Suppressor macrophage treated with lipopolysaccharide for 4 hours (primary cell): ENCODE results near the gene TBCC.
"Not testable (repeated sequence)": the region's sequence is repeated elsewhere in the genome, so short reads cannot be mapped to it uniquely, and the experiment has no call there.

Experiments used
- DNase-seq: peaks from one replicate; pipeline ENCODE4 v3.0.0-alpha.2; 2020

TBCC gene

DNA sequence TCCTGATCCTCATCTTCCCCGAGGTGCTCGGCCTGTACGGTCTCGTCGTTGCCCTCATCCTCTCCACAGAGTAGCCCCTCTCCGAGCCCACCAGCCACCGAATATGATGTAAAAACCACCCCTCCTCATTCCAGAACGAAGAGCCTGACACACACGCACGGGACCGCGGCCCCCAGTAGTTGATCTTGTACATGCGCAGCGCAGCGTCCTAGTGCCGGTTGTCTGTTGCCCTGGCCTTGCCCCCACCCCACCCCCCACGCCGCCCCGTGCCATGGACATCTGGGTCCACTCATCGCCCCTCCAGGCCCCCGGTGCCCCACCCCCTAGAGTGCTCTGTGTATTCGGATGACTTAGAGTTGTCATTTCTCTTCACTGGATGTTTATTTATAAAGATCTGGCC is 18.3 kb downstream of the TBCC start:
- DNase-seq, result no peak

DNA sequence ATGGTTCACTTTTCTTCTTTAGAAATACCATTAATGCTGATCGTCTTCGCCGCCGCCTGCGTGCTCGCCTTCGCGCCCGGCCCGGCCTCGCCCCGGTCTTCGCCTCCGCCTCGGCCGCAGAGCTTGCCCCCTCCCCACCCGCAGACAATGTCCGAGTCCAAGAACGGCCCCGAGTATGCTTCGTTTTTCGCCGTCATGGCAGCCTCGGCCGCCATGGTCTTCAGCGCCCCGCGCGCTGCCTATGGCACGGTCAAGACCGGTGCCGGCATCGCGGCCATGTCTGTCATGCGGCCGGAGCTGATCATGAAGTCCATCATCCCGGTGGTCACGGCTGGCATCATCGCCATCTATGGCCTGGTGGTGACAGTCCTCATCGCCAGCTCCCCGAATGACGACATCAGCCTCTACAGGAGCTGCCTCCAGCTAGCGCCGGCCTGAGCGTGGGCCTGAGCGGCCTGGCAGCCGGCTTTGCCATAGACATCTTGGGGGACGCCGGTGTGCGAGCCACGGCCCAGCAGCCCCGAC is 18.8 kb downstream of the TBCC start:
- peak; percentile 18 for DNase-seq

DNA sequence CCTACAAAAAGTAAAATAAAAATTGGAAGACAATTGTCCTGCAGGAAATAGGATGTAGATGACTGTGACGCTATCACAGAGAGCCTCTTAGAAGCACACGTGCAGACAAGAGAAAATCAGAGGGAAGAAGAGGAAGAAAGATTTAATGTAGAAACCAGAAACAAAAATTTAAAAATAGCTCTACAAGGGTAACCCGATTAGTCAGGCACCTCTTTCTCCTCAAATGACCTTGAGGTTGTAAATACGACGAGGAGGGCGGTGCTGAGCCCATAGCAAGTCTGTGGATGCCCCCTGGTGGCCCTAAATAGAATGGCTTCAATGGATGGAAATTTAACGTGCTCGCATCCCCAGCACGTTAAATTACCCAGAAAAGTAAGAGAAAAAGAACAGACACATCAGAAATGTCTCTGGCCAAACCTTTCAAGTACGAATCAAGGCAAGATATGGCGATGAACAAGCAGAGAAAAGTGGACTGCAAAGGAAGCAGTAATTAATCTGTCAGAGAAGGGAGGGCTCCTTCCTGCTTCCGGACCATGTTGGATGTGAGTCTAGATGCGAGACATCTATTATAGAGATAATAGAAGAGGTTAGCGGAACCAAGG is 19.3 kb downstream of the TBCC start:
- peak; percentile 86 for DNase-seq

DNA sequence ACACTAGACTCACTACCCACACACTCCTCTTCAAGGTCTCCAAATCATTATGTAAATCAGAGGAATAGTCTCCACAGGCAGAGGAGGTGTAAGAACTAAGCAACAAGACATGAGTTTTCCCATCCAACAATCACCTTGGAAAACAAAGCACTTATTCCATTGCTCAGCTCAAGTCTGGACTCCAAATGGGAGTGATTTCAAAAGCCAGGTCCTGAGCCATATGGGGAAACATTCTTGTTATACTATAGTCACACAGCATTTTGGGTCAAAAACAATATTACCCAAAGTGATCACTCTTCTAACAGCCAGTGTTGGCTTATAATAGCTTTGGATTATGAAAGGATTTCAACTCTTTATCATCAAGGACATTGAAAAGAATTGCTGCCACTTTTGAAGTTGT is 19.9 kb downstream of the TBCC start:
- DNase-seq, result no peak

DNA sequence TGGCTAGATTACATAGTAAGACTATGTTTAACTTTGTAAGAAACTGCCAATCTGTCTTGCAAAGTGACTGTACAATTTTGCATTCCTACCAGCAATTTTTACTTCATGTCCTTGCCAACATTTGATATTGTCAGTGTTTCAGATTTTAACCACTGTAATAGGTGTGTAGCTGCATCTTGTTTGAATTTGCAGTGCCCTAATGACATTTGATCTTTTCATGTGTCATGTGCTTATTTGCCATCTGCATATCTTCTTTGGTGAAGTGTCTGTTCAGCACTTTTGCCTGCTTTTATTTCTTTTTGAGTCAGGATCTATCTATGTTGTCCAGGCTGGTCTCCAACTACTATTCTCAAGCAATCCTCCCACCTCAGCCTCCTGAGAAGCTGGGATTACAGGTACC is 21.1 kb downstream of the TBCC start:
- DNase-seq, result no peak

DNA sequence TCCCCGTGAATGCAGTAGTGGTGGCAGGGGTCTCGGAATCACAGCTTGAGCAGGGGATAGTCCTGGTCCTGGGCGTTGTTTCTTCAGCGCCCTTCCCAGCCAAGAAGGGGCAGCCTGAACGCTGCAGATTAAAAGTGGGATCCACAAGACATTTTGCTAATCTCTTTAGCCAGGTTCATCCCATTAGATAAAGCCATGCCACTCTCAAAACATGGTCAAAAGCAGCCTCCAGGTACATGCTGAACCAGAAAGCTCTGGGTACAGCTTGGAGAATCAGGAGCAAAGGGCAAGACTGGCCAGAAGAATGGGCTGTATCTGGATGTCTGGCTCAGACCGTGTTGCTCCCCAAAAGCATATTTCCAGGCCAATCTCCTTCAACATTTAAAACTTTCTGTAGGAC is 23.4 kb downstream of the TBCC start, which contains the start of gene PRPH2:
PRPH2 (minus strand) TSS at position 101 of the 400 bp plus-strand sequence. CDS start 263 bp downstream, outside the sequence.
- DNase-seq, result no peak

DNA sequence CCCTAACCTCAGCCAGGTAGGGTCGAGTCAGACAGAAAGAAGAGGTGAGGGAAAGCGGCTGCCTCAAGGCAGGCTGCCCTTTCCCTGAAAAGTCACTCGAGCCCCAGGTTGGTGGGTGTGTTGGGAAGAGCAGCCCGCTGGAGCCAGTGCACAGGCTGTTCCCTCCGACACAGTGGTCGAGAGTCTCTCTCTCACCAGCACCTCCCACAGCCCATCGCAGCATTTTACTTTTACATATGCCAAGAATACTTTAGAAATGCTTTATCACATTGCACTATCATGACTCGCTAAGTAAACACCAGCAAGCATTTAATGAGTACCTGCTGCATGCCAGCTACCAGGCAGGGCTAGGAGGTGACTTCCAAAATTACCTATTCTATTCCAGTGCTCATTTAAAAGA is 25.2 kb downstream of the TBCC start:
- no peak for DNase-seq

DNA sequence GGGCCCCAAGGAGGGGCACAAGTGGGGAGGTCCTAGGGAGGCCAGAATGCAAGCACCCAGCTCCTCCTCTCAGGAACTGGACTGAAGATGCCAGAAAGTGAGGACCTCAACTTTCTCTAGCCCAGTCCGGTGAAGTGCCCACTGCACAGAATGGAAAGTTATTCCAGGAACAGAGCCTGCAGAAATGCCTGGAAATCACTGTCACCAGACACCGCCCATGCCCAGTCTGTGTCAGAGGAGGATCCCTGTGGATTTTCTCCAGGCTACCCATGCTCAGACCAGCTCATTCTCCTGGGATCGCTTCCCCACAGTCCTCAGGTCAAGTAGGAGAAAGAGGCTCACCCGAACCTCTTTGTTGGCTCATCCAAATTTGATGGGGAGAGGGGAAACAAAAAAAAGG is 30.0 kb downstream of the TBCC start:
- DNase-seq, result no peak

DNA sequence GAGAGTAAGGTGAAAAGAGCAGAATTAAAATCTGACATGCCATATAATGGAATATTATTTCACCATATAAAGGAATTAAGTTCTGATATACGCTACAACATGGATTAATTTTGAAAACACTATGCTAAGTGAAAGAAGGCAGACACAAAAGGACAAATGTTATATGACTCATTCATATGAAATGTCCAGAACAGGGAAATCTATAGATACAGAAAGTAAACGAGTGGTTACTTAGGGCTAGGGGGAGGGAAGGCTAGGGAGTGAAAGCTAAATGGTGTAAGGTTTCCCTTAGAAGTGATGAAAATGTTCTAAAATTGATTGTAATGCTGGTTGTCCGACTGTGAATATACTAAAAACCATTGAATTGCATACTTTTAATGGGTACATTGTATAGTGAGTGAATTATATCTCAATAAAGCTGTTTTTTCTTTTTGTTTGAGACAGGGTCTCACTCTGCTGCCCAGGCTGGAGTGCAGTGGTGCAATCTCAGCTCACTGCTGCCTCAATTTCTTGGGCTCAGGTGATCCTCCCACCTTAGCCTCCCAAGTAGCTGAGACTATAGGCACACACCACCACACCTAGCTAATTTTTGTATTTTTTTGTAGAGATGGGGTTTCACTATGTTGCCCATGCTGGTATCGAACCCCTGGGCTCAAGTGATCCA is 31.7 kb downstream of the TBCC start:
- peak; percentile 33 for DNase-seq

DNA sequence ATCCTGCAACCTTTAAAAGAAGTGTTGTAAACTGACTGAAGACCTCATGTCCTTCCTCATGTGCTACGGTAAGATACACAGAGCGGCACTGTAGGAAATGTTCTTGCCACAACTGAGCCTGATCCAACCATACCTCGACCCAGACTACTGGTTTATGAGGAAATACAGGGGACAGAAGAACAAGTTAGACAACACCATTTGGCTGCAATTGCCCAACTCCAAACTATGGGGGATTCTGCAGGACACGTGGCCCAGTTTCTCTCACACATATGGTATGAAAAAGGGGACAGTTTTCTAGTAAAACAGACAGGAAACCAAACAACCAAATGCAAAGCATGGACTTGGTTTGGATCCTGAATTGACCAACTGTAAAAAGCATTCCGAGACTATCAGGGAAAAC is 34.0 kb downstream of the TBCC start:
- no peak for DNase-seq

DNA sequence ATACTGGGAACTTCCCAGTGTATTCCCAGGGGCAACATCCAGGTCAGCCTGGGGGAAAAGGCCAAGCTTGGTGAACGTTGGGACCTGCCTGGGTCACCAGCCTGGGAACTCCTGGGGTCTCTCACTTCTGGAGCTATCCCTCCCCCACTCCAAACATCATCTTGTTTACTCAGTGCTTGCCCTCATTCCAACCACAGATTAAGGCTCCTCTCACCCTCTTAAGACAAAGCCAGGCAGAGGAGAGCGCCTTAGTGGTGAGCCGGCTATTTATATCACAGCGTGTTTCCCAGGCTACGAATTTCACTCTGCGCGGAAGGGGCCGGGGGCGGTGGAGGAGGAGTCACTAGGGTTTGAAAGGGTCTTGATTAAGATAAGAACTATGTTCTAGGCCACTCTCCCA is 35.6 kb downstream of the TBCC start:
- DNase-seq, result no peak

DNA sequence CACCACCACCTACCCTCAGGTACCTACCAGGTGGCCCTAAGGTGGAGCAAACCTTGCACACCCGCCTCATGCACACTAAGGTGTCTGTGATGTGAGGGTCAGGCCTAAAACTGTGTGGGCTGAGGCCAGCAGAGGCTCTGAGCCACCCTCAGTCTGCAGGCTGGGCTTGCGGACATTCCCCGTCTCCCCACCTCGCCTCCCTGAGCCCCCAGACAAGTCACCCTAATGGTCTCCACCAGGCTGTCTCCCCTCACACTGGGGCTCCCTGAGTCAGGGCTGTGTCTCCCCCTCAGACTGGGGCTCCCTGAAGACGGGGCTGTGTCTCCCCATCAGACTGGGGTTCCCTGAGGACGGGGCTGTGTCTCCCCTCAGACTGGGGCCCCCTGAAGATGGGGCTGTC is 36.0 kb downstream of the TBCC start:
- DNase-seq, result no peak

DNA sequence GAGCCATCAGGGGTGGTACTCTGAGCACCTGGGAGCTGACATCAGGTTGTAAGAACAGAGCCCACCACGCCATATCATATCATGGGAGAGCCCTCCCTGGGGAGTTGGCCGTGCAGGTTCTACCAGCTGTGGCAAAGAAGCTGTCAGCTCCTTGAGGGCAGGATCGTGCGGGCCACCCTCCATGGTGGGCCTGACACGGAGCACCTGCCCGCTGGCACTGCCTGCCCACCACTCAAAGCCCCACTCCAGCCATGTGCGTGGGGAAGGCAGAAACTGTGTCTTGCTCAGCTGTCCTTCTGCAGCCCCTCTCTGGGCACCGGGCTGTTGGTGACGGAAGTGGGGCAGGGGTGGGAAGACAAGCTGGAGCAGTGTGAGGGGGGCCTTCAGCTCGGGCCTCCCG is 37.8 kb downstream of the TBCC start:
- DNase-seq, result no peak

DNA sequence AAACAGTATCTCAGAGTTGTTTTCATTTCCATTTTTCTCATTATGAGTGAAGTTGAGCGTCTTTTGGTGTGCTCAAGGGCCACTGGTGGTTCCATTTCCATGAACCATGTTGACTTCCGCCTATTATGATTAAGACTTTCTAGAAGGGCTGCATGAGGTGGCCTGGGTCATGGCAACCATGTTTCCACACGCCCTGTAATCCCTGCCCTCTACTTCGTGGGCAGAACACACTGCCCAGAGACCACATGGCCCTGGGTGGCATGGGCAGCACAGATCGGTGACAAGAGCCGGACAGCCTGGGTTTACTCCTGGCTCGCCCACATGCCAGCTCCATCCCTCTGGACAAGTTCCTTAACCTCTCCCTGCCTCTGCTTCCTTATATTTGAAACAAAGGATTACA is 38.3 kb downstream of the TBCC start:
- no peak for DNase-seq

DNA sequence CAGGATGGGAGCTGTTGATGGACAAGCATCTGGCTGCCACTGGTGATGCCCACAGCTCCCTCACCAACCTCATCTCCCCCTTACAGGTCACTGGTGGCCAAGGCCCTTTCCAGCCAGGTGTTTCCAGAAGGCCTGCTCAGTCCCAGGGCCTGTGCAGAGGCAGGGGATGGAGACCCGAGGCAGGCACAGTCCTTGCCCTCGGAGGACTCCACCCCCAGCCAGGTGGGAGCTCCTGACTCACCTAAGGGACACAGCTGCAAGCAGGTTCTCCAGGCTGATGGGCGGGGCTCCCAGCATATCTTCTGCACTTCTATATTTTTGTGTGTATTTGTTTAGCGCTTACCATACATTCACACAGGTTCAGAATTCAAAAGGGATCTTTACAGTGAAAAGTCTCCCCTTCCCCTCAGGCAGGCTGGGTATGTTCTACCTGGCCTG is 40.9 kb downstream of the TBCC start:
- no peak for DNase-seq

DNA sequence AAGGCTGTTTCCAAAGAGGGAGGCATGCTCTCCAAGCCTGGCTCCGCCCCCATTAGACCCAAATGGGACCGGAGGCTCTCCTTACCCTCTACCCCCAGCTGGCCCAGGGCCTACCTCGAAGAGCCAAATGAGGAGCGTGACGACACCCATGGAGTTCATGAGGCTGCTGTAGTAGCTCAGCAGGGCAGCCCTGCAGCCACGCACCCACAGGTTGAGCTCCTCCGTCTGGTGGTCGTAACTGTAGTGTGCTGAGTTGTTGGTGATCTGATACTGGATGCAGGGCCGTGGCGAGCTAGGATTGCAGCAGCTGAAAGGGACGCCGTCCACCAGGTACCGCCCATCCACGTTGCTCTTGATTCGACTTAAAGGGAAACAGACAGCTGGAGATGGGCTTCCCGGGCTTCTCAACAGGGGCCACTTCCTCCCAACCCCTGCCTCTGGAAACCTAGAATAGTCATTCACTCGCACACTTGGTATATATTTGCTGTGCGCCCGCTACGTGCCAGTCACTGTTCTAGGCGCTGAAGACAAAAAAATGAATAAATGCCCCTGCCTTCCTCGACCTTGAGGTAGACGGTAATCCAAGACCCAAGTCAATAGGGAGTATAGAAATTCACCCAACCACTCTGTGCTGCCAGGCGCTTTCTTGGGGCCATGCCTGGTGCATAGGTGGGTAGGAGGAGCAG is 41.5 kb downstream of the TBCC start:
- no peak for DNase-seq

DNA sequence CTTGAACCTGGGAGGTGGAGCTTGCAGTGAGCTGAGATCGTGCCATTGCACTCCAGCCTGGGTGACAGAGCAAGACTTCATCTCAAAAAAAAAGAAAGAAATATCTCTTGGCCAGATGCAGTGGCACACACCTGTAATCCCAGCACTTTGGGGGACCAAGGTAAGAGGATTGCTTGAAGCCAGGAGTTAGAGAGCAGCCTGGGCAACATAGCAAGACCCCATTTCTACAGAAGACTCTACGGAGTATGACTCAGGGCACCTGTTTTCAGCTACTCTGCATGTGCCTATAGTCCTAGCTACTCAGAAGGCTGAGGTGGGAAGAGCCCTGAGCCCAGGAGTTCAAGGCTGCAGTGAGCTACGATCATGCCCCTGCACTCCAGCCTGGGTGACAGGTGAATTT is 43.1 kb downstream of the TBCC start:
- DNase-seq, result not testable (repeated sequence)

DNA sequence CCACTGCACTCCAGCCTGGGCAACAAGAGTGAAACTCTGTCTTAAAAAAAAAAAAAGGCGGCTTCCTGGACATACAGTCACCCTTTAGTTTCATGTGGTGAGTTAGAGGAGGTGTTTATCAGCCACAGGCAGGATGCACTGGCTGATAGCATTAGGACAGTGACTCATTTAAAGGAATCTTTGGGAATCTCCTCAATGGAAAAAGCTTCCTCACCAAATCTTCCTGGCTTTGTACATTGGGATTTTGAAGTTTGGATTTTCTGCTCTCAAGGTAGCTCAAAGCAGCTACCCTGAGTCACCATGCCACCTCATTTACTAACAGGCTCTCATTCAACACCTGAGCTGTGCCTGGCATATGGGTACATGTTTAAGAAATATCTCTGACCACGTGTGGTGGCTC is 43.7 kb downstream of the TBCC start:
- DNase-seq, result no peak

DNA sequence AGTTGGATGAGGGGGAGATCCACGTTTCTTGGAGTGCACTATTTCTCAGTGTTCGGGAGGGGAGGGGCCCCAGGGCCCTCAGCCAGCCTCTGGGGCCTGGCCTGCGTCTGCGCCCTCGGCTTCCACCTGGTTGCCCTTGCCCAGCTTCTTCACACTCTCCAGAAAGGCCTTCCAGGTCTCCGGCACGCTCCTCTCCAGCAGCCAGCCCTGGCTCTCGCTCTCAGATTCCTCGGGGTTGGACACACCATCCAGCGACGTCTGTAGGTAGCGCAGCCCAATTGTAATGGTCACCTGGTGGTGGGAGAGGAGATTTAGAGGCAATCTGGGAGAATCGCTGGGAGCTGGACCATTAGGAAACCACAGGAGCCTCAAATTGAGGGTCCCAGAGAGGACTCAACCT is 47.7 kb downstream of the TBCC start:
- DNase-seq, result no peak

DNA sequence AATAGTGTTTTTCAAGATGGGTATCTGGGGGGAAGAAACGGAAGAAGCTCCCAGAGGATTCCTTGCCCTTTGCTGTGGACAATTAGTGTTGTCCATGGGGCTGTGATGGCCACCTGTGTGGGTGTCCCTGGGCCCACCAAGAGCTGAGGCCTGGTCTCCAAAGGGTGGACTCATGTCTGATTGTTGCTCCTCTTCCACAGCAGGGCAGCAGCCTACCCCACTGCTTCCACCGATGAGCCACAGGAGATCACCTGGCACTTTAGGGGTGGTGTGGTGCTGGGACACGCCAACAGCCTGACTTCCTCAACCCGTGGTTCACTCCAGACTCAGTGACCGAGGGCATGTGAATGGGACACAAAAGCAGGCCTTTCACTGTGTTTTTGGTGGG is 48.6 kb downstream of the TBCC start:
- no peak for DNase-seq

DNA sequence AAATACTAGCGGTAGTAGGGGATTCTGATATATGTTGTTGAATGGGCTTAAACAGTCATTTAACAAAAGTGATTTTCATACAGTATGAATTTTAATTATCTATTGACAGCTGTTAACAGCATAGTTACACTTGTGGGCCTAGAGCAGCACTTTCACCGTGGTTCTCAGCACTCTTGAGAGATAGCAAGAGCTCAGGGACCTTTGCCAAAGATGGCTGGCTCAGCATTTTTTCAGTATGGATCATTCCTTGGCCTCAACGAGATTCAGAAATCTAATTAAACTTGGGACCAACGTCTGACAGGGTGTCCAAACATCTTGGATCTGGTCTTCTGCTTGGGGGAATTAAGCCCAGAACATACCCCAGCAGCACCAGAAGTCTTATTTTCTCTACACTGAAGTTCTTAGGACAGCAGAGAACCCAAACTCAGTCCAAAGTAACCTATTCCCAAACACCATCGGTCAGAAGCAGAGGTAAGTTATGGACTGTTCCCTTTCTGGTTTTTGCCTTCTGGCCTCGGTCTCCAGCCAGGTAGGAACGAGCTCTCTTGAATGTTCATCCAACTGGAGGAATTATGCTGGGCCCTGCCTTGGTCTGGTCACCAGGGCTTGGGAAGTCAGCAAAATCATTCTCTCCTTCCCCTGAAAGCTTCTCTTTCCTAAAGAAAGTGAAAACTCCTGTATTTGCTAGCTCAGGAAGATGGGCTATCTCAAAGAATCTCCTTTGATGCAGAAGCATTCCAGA is 49.2 kb downstream of the TBCC start:
- DNase-seq, result no peak

DNA sequence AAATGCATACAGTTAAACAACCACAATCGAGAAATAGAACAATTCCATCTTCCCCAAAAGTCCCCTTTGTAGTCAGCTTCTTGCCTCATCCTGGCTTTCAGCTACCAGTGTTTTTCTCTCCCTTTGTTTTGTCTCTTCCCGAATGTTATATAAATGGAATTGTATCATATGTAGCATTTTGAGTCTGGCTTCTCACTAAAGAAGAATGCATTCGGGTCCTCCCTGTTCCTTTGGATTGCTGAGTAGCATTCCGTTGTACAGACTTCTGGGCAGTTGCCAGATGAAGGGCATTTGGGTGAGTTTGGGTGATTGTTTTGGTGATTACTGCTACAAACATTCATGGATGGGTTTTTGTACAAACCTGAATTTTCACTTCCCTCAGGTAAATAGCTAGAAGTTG is 51.3 kb downstream of the TBCC start:
- no peak for DNase-seq
